Fibroblast of skin of abdomen (primary cell): ENCODE results near the gene HS3ST3A1. TPM values are rescaled to one million over a fixed set of nuclear protein-coding genes. Genes with fewer than 3 reads are reported as not detected.

ENCODE experiments used
- DNase-seq: peaks from one replicate; pipeline ENCODE4 v3.0.0-alpha.2; 2013
- polyA plus RNA-seq, 2 experiments: library from polyadenylated mRNA; unstranded; fragments of 120-200 nt; gene quantifications; one replicate each; pipeline ENCODE4 v1.2.1, GENCODE V29; 2013; ENCODE audit not compliant: insufficient read length in 2 of 2

Gene HS3ST3A1
- polyA plus RNA-seq (2013, experiment 1 of 2; ENCODE audit: insufficient read length): 33.1 TPM
- polyA plus RNA-seq (2013, experiment 2 of 2; ENCODE audit: insufficient read length): 36.9 TPM

- DNase-seq: peak; percentile 92
Measured at GRCh38 chr17:13601776-13602551, at the start of gene HS3ST3A1. Gene HS3ST3A1 (minus strand): TSS chr17:13601929. CDS start chr17:13601129, 800 bp downstream.

GRCh38 chr17:13650096-13650675 lies 48.5 kb upstream of the HS3ST3A1 start:
- no peak for DNase-seq

GRCh38 chr17:13647543-13648021 lies 45.9 kb upstream of the HS3ST3A1 start:
- peak; percentile 63 for DNase-seq

- DNase-seq: no peak
Measured at GRCh38 chr17:13646969-13647542, 45.3 kb upstream of the HS3ST3A1 start.

DNA sequence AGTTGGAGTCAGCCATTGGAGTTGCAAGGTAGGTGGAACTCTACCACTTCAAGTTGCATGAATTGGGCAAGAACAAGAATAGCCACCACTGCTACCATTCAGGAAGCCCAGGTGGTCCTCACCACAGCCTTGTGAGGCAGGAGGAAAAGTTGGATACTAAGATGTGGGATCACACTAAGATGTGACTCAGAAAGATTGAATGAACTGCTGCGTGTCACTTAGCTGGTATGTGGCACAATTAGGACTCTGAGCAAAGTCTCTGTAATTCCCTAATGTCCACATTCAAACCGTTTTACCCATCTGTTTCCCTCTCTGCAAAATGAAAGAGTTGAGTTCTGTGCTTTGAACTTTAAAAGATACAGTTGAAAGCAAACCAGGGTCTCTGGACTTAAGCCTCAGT lies 44.7 kb upstream of the HS3ST3A1 start:
- DNase-seq: peak; percentile 64

GRCh38 chr17:13643180-13643579 lies 41.5 kb upstream of the HS3ST3A1 start:
- DNase-seq: no peak

DNA sequence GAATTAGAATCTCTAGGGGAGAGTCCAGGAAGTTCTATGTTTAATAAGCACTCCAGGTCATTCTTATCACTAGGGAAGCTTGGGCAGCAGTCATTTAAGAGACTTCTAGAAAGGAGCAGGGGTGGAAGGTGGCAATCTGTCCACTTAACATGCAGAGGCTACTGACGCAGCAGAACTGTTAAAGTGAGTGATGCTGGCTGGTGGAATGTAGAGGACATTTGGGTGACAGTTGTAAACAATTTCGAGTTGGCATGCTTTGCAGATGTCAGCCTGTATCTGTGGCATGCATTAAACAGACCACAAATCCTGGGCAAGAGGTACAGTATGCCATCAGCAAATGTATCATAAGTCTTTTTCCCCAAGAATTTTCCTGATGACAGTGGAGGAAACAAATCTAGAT lies 40.5 kb upstream of the HS3ST3A1 start:
- no peak for DNase-seq

GRCh38 chr17:13640551-13640950 lies 38.8 kb upstream of the HS3ST3A1 start:
- DNase-seq: no peak

GRCh38 chr17:13638855-13639458 lies 37.2 kb upstream of the HS3ST3A1 start:
- no peak for DNase-seq

- no peak for DNase-seq
Measured at GRCh38 chr17:13636951-13637350, 35.2 kb upstream of the HS3ST3A1 start.

DNA sequence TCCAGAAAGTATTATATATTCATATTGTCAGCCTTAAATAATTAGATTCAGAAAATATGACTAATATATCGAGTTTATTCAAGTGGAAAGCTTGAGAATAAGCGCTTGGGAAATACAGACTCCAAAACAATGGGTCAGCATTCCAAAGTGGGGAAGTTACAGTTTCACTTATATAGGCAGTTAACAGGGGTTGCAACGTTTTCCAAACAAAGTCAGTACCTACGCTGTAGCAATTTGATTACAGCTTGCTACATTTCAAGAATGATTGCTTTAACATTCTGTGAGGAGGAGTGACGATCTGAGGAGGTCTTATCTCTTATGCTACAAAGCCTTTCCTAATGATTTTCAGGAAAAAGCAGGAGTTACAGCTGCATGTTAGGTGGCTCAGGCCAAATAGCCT lies 34.2 kb upstream of the HS3ST3A1 start:
- DNase-seq: no peak

DNA sequence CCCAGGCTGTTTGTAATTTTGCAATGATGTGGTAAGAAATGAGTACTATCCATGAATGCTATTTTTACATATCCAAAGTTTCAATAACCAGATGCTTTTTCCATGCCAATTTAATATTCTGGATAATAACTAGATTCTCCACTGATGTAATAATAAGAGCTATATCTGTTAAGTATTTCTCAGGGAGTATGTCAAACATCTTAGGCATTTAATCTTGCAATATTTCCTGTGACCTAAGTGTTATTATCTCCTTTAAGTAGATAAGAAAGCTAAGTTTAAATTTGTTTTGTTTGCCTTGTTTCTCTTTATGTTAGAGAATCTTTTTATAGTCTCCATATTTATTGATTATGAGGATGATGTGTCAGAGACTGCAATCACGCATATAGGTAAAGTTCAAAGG lies 32.3 kb upstream of the HS3ST3A1 start:
- no peak for DNase-seq

DNA sequence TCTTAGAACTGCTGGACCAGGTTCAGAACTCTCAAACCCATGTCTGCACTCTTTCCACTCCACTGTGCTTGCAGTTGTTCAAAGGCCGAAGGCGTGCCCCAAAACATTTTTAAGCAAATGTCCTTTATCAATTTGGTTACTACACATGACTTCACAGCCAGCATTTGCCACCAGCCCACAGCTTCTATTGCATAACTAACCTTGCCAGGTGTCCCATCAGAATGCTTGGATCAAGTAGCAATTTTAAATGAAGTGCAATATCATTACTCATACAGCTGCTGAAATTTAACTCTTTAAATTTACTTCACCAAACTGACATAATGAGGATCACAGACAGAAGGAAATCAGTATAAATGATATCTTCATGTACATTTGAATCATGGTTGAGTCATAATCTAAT lies 29.8 kb upstream of the HS3ST3A1 start:
- peak; percentile 23 for DNase-seq

DNA sequence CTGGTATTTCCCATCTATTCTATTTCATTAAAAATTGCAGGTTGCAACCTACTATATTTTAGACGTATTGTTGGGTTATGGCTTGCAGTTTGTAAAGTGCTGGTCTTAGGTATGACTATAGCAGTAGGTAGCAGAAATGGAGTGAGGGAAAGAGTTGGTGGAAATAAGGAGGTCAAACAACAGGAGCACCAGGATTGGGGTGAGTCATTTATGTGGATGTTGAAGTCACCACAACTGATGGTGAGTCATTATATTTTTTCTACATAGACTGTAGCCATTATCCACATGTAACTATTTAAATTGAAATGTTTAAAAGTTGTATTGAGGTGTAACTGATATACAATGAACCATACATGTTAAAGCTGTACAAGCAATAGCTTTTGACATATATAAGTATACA lies 25.0 kb upstream of the HS3ST3A1 start:
- peak; percentile 83 for DNase-seq

GRCh38 chr17:13619462-13619861 lies 17.7 kb upstream of the HS3ST3A1 start:
- no peak for DNase-seq

GRCh38 chr17:13616031-13616430 lies 14.3 kb upstream of the HS3ST3A1 start:
- DNase-seq: no peak

- no peak for DNase-seq
Measured at GRCh38 chr17:13609941-13610340, 8.2 kb upstream of the HS3ST3A1 start.

DNA sequence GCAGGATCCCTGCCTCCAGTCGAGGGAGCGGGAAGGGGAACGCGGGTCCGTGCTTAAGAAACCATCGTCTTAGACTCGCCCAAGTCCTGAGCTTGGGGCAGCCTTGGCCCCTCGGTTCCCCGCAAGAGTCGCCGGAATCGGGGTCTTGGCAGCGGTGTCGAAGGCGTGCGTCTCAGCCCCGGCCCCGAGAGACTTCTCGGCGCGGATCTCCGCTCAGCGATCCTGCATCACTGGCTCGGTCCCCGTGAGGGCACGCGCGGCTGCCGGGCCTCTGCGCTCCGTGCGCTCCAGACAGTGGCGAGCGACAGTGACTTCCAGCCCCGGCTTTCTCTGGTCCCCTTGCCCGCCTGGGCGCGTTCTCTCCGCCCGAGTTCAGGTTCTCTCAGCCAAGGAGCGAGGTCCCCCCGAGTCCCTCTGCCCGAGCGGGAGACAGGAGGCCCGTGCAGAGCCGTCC lies 380 bp downstream of the HS3ST3A1 start:
- no peak for DNase-seq

GRCh38 chr17:13600475-13601321 lies 1.0 kb downstream of the HS3ST3A1 start:
- DNase-seq: no peak

DNA sequence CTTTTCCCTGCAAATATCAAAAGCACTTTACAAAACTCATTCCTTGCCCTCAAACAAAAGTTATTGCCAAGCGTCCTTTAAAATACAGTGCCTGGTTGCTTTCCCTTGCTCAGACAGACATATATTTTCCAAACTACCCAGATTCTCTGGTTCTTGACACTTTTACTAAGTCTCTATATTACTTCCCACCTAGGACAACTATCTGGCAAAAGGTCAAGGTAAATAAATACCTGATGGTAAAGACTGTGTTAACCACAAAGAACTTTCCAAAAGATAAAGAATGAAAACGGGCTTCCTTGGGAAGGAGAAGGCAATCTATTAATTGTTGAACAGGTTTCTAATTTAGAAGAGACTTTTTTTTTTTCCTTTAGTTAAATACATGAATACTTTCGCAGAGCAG lies 1.9 kb downstream of the HS3ST3A1 start:
- no peak for DNase-seq

DNA sequence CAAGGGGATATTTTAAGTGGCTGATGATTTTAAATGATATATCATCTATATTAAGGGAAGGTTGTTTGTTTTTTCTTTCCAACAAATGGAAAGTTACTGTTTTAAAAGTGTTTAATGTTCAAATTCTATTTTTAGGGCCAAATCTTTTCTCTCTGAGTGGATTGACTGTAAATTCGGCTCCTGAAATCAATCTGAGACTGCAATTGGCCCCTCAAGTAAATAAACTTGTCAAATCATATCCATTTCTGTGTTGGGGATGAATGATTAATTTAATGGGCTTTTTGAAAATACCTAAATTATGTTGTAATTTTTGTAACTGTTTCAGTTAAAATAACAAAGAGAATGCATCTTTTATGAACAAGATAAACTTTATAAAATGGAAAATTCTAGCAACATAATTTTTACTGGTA lies 2.6 kb downstream of the HS3ST3A1 start:
- no peak for DNase-seq
